Measurements from ENCODE around the gene MYL3.

MYL3 gene

GRCh38 chr3:46851364-46852333 lies 11.6 kb downstream of the MYL3 start:
- Mint-ChIP-seq H3K36me3 (no peaks in the 10 kb centered on the region), H3K4me3 (no peak overlapping the region), H3K9me3 (no peaks in the 10 kb centered on the region), H3K27me3 (peaks cover 35% of the 10 kb centered on the region), H3K27ac (no peak overlapping the region), H3K4me1 (no peaks in the 10 kb centered on the region)
- peak; percentile 11 for DNase-seq
- CTCF ChIA-PET: no interaction called here

DNA sequence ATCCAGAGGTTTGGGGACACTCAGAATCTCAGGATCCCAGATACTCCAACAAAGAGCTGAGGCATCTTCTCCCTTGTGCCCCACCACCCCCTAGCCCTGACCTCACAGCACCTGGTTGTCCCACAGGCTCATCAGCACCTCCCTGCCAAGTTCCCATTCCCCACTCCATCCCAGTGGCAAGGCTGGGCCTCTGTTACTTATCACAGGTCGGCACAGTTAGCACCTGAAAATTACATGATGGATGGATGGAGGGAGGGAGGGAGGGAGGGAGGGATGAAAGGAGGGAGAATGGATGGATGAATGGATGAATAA lies 12.8 kb downstream of the MYL3 start:
- Mint-ChIP-seq H3K27me3 (peaks cover 42% of the 10 kb centered on the region), H3K4me3 (no peak overlapping the region), H3K36me3 (no peaks in the 10 kb centered on the region), H3K9me3 (no peaks in the 10 kb centered on the region), H3K27ac (no peak overlapping the region), H3K4me1 (peaks cover 9% of the 10 kb centered on the region)
- CTCF ChIA-PET: interaction anchor here (1.1 to 2.3 kb wide), 2 partner anchors 9 to 45 kb away, joined by 3 to 9 read pairs; no protein-coding TSS in a partner anchor
- DNase-seq: peak; percentile 17

DNA sequence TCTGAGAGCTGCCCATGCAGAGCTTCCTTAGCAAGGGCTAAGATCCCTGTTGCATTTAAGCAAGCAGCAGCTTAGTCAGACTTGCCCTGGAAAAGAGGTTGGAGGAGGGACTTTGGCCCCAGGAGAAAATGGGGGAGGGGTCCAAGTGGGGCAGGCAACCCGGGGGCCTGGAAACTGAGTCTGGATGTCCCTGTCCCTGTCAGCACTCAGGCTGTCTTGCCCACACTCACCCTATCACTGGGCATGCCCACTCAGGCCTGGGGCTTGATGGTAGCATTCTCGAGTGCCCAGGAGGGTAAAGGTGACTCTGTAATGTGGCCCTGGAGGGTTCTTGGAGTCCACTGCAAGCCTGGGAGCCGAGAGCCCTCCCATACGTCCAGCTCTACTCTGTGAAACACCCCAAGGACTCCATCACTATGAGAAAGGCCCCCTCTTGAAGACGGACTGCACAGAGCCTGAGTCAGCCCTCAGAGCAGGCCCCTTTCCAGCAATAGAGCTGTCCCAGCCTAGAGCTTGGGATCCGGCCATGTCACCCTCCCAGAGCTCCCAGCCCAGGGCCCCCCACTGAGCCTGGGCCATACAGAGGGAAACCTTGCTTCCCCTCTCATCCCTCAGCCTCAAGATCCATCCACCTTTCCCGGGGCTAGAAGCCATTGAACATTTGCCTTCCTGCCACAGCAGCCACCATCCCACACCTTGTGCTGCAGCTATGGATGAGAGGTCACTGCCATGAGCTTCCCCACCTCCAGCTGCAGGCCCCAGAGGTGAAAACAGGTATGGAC lies 13.4 kb downstream of the MYL3 start:
- peak; percentile 15 for DNase-seq
- CTCF ChIA-PET: interaction anchor here (1.1 to 2.3 kb wide), 3 partner anchors 10 to 46 kb away, joined by 3 to 9 read pairs (median 4); no protein-coding TSS in a partner anchor
- H3K4me3 Mint-ChIP-seq: no peak overlapping the region

GRCh38 chr3:46849045-46849631 lies 14.1 kb downstream of the MYL3 start:
- Mint-ChIP-seq H3K27me3 (peaks cover 48% of the 10 kb centered on the region), H3K4me3 (no peak overlapping the region), H3K4me1 (peaks cover 16% of the 10 kb centered on the region), H3K27ac (no peak overlapping the region), H3K9me3 (no peaks in the 10 kb centered on the region), H3K36me3 (no peaks in the 10 kb centered on the region)
- CTCF ChIA-PET: interaction anchor here (1.0 to 2.3 kb wide), 3 partner anchors 37 to 61 kb away, joined by 4 to 9 read pairs (median 4); no protein-coding TSS in a partner anchor
- peak; percentile 15 for DNase-seq

More for the DNA sequence above, 13.4 kb downstream of the MYL3 start:
- Mint-ChIP-seq H3K36me3 (no peaks in the 10 kb centered on the region), H3K27ac (no peak overlapping the region), H3K4me1 (peaks cover 14% of the 10 kb centered on the region), H3K9me3 (no peaks in the 10 kb centered on the region), H3K27me3 (peaks cover 47% of the 10 kb centered on the region)

DNA sequence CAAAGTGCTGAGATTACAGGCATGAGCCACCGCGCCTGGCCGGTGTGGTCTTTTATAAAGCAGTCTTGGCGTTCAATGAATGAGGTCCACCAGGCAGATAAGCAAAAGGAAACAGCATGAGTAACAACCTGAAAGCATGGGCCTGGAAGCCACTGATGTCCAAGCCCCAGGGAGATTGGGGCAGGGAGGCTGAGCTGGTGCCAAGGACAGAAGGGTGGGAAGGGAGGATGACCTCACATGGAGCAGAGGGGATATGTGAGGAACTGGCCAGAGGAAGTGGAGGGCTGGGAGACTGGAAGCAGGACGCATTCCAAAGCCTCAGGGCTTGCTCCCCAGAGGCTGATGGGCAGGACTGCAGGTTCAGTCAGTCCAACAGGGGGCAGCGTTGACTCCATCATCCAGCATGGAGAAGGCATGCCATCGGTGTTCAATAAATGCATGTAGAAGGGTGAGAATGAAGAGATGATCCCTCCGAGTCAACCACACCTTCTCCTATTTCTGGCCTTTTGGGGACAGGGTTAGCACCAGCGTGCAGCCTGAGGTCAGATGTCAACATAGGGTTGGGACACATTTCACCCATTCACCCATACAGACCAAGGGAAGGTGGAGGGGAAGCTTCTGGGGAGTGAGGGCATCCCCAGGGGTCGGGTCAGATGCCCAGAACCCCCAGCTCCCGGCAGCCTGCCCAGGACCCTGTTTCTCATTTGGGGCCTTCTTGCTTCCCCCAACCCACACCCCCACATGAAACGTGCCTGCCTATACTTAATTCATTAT lies 14.8 kb downstream of the MYL3 start:
- no peaks in the 10 kb centered on the region for H3K36me3 Mint-ChIP-seq
- peak; percentile 54 for DNase-seq
- peaks cover 16% of the 10 kb centered on the region for H3K4me1 Mint-ChIP-seq
- peaks cover 47% of the 10 kb centered on the region for H3K27me3 Mint-ChIP-seq
- no peak overlapping the region for H3K4me3 Mint-ChIP-seq
- CTCF ChIA-PET: interaction anchor here (1.0 to 2.3 kb wide), 4 partner anchors 19 to 61 kb away, joined by 4 to 9 read pairs (median 4); no protein-coding TSS in a partner anchor
- H3K9me3 Mint-ChIP-seq: no peaks in the 10 kb centered on the region
- H3K27ac Mint-ChIP-seq: no peak overlapping the region

GRCh38 chr3:46847744-46848143 lies 15.5 kb downstream of the MYL3 start:
- Mint-ChIP-seq H3K9me3 (no peaks in the 10 kb centered on the region), H3K4me1 (peaks cover 16% of the 10 kb centered on the region), H3K4me3 (no peak overlapping the region), H3K27me3 (peaks cover 47% of the 10 kb centered on the region), H3K36me3 (no peaks in the 10 kb centered on the region), H3K27ac (no peak overlapping the region)
- peak; percentile 18 for DNase-seq
- CTCF ChIA-PET: interaction anchor here (0.7 to 1.2 kb wide), 3 partner anchors 19 to 145 kb away, joined by 3 to 5 read pairs (median 4); no protein-coding TSS in a partner anchor

GRCh38 chr3:46846624-46847542 lies 16.4 kb downstream of the MYL3 start:
- H3K27me3 Mint-ChIP-seq: peaks cover 47% of the 10 kb centered on the region
- no peaks in the 10 kb centered on the region for H3K9me3 Mint-ChIP-seq
- peak; percentile 20 for DNase-seq
- peak overlapping the region; percentile 23 for H3K4me3 Mint-ChIP-seq
- H3K36me3 Mint-ChIP-seq: no peaks in the 10 kb centered on the region
- H3K4me1 Mint-ChIP-seq: peaks cover 16% of the 10 kb centered on the region
- CTCF ChIA-PET: interaction anchor here (0.7 to 1.8 kb wide), 4 partner anchors 13 to 144 kb away, joined by 3 to 5 read pairs (median 4); no protein-coding TSS in a partner anchor
- no peak overlapping the region for H3K27ac Mint-ChIP-seq

DNA sequence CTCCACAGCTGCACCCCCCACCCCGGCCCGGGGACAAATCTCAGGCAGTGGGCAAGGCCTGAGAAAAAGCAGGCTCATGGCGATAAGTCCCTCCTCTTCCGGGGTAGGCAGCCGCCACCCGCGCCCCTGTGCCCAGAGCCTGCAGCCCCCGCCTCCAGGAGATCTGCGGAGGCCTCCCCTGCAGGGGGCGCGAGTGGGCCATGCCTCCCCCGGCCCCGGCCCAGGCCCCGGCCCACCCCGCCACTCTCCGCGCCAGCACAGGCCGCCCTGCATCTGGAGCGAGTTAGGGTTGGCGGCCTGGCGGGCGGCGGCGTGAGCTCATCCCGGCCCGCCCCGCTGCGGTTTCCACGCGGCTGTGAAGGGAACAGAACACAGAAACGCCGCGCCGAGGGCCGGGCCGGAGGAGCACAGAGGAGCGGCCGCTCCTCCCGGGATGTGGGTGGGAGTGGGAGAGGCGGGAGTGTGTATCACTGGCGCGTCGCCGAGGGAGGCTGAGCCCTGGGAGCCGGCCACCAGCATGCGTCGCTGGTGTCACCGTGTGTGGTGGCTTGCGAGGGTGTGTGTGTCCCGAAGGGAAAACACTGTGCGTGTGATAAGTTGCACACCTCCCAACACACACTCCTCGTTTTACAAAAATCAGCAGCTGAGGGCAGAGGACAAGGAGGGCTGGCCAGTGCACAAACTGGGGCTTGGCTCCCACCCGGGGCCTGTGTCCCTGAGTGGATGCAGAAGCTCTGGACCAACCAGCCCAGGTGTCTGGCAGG lies 17.2 kb downstream of the MYL3 start:
- peaks cover 54% of the 10 kb centered on the region for H3K27me3 Mint-ChIP-seq
- peaks cover 4% of the 10 kb centered on the region for H3K36me3 Mint-ChIP-seq
- no peak overlapping the region for H3K27ac Mint-ChIP-seq
- peak; percentile 82 for DNase-seq
- peak overlapping the region; percentile 63 for H3K4me3 Mint-ChIP-seq
- CTCF ChIA-PET: interaction anchor here (0.9 to 1.8 kb wide), 3 partner anchors 14 to 150 kb away, joined by 3 to 5 read pairs (median 3); no protein-coding TSS in a partner anchor
- peaks cover 7% of the 10 kb centered on the region for H3K9me3 Mint-ChIP-seq
- peaks cover 16% of the 10 kb centered on the region for H3K4me1 Mint-ChIP-seq

DNA sequence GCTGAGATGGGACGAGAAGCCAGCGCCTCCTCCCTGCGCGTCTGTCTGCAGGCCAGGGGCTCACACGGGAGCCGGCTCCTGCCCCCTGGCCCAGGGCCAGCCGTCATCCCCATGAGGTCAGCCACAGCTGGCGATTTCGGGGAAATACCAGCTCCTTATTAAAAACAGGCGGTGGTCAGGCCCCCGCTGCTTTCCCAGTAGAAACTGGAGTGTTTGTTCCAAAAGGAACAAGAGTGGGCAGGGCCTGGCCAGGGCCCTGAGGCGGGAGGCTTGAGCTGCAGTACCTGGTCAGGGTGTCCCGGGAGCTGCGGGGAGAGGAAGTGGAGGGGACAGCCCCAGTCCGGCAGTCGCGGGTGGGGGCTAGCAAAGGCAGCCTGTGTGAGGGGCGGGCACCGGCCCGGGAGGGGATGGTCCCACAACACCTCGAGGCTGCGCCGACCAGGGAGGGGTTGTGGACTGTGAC lies 17.8 kb downstream of the MYL3 start:
- Mint-ChIP-seq H3K9me3 (peaks cover 13% of the 10 kb centered on the region), H3K4me3 (peak overlapping the region; percentile 57), H3K27ac (no peak overlapping the region), H3K36me3 (peaks cover 4% of the 10 kb centered on the region), H3K4me1 (peaks cover 16% of the 10 kb centered on the region), H3K27me3 (peaks cover 54% of the 10 kb centered on the region)
- no peak for DNase-seq
- CTCF ChIA-PET: interaction anchor here (0.9 to 1.8 kb wide), 3 partner anchors 14 to 150 kb away, joined by 3 to 5 read pairs (median 3); no protein-coding TSS in a partner anchor

DNA sequence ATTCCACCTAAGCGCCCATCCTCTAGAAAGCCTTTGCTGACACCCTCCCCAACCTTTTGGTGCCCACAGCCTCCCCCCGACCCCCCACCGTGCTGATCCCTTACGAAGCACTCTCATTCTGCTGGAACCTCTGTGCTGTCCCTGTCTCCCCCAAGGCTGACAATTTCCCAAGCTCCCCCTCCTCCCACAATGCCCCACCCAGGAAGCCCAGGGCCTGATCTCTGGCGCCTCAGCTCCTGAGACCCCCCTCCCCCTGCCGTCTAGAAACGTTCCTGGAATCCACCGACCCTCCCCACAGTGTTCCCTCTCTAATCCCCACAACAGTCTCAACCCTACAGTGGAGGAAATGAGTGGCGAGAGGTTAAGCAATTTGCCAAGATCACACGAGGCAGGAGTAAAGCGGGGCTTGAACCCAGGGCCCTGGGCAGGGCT lies 18.3 kb downstream of the MYL3 start:
- DNase-seq: no peak
- Mint-ChIP-seq H3K4me3 (peak overlapping the region; percentile 57), H3K4me1 (peaks cover 16% of the 10 kb centered on the region), H3K36me3 (peaks cover 4% of the 10 kb centered on the region), H3K9me3 (peaks cover 18% of the 10 kb centered on the region), H3K27ac (no peak overlapping the region), H3K27me3 (peaks cover 53% of the 10 kb centered on the region)
- CTCF ChIA-PET: interaction anchor here (0.9 to 1.2 kb wide), 2 partner anchors 50 to 149 kb away, joined by 3 read pairs; no protein-coding TSS in a partner anchor

DNA sequence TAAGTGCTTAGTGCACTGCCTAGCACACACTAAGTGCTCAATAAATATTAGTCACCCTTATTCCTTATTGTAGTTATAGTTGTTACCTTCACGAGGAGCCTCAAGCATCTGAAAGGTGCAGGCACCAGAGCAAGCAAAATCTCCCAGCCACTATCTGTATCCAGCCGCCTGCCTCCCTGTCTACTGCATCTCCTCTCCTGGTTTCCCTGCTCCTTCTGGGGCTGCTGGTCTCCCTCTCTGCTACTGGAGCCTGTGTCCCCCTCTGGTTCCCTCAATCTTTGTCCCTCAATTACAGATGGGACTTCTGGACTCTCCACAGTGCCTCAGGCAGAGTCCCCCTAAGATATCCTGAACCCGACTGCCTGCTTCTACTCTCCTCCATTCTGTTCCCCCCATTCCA lies 18.8 kb downstream of the MYL3 start:
- peaks cover 4% of the 10 kb centered on the region for H3K36me3 Mint-ChIP-seq
- H3K27me3 Mint-ChIP-seq: peaks cover 49% of the 10 kb centered on the region
- peaks cover 19% of the 10 kb centered on the region for H3K9me3 Mint-ChIP-seq
- no peak for DNase-seq
- H3K4me1 Mint-ChIP-seq: peaks cover 16% of the 10 kb centered on the region
- H3K4me3 Mint-ChIP-seq: no peak overlapping the region
- CTCF ChIA-PET: no interaction called here
- H3K27ac Mint-ChIP-seq: no peak overlapping the region

GRCh38 chr3:46843508-46843907 lies 19.7 kb downstream of the MYL3 start:
- H3K27me3 Mint-ChIP-seq: peaks cover 46% of the 10 kb centered on the region
- H3K4me1 Mint-ChIP-seq: peaks cover 16% of the 10 kb centered on the region
- CTCF ChIA-PET: no interaction called here
- peaks cover 4% of the 10 kb centered on the region for H3K36me3 Mint-ChIP-seq
- no peak overlapping the region for H3K27ac Mint-ChIP-seq
- no peak for DNase-seq
- no peak overlapping the region for H3K4me3 Mint-ChIP-seq
- peaks cover 27% of the 10 kb centered on the region for H3K9me3 Mint-ChIP-seq
